Sigmoid colon (tissue), 7 donors: Measurements from ENCODE around the gene FAM163B. TPM values are rescaled to one million over a fixed set of nuclear protein-coding genes. Genes with fewer than 3 reads are reported as not detected.
"Not testable (repeated sequence)": the region's sequence is repeated elsewhere in the genome, so short reads cannot be mapped to it uniquely, and the experiment has no call there.

Experiments used
- DNase-seq: peaks from one replicate; pipeline ENCODE4 v3.0.0-alpha.2; 2019
- H3K27ac ChIP-seq, 4 donors: fragments of 200-600 bp; sonication (generic); one replicate each; pipeline ENCODE4 v1.5.1; 2016 to 2019; ENCODE audit warnings: mild to moderate bottlenecking in 1 of 4
- H3K27me3 ChIP-seq, 3 donors: fragments of 200-600 bp; sonication (generic); one replicate each; pipeline ENCODE4 v1.5.1; 2019; ENCODE audit warnings: mild to moderate bottlenecking in 1 of 3
- H3K36me3 ChIP-seq, 4 donors: fragments of 200-600 bp; sonication (generic); one replicate each; pipeline ENCODE4 v1.5.1; 2016 to 2019
- H3K4me1 ChIP-seq, 4 donors: fragments of 200-600 bp; sonication (generic); one replicate each; pipeline ENCODE4 v1.5.1; 2017 to 2019
- H3K4me3 ChIP-seq, 4 donors: fragments of 200-600 bp; sonication (generic); one replicate each; pipeline ENCODE4 v1.5.1; 2017 to 2019; ENCODE audit warnings: mild to moderate bottlenecking in 2 of 4, moderate library complexity in 1 of 4
- H3K9me3 ChIP-seq, 4 donors: fragments of 200-600 bp in 3 of 4; sonication (generic) in 3 of 4; one replicate each; pipeline versions ENCODE4 v1.5.1 to v1.6.1; 2013 to 2019
- EP300 ChIP-seq, 4 donors: sonication (generic); formaldehyde crosslinking; IDR thresholded peaks; one replicate each; pipeline ENCODE4 v1.6.1; 2017; ENCODE audit warnings: antibody characterized with exemption in 4 of 4
- POLR2A ChIP-seq, 2 donors: fragments of 450-650 bp; IDR thresholded peaks; one replicate each; pipeline ENCODE4 v1.6.1; 2016; ENCODE audit warnings: antibody characterized with exemption in 2 of 2, mild to moderate bottlenecking in 2 of 2, moderate library complexity in 2 of 2
- POLR2AphosphoS5 ChIP-seq, 4 donors: sonication (generic); formaldehyde crosslinking; IDR thresholded peaks; one replicate each; pipeline ENCODE4 v1.6.1; 2017; ENCODE audit warnings: antibody characterized with exemption in 4 of 4
- WGBS, 2 donors: extraction: QIAGEN DNeasy Blood & Tissue Kit; methylation state at CpG; one replicate each; pipeline ENCODE4 v1.1.7; 2013; 5-methylcytosine and 5-hydroxymethylcytosine counted together
- intact Hi-C: fragments of 100-400 bp; cut with DNase I; formaldehyde crosslinking; loops from one replicate; pipeline ENCODE4 v1.15.1; 2023
- polyA plus RNA-seq, 3 donors: library from polyadenylated mRNA; stranded (reverse); fragments of 200-250 nt; gene quantifications; one replicate each; pipeline ENCODE4 v1.2.3, GENCODE V29; 2013
- total RNA-seq, 4 donors: library from RNA; depleted of rRNA; stranded (reverse); fragments of >200 nt; gene quantifications; one replicate each; pipeline ENCODE4 v1.1.0, GENCODE V29; 2016
- TF ChIP-seq, protein P1 (sequence below), 4 experiments: fragments of 450-650 bp in 3 of 4; fragments of 200-600 bp in 1 of 4; IDR thresholded peaks; one replicate each; pipeline ENCODE4 v1.5.1; 2016 to 2019; ENCODE audit warnings: antibody characterized with exemption in 4 of 4, mild to moderate bottlenecking in 3 of 4, moderate library complexity in 2 of 4
- donor health status: healthy with polysubstance abuse.
- donor health status: Bipolar disorder and iron deficiency.
- donor health status: healthy.

FAM163B gene
- total and polyA plus RNA-seq, 7 donors = 0.29 to 2.4 (median 1.2) TPM; not detected in 1

DNA sequence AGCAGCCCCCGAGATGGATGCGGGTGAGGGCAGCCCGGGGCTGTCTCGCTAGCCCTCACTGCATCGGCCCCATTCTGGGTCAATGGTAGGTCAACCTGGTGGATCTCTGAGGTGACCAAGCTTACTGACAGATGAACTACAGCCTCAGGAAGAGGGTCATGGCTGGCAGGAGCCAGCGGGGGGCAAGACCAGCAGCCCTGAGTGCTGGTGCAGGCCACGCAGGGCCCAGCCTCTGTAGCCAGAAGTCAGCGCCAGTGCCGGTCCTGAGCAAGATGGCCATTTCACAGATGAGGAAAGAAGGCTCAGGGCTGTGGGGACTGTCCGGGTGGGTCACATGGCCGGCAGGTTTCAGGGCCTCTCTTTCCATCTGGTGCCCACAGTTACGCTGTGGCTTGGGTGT is 21.9 kb upstream of the FAM163B start:
- Histone ChIP-seq H3K9me3 (peaks cover 0 to 3% (median 0%) of the 10 kb centered on the region in 4 donors), H3K27me3 (peaks cover 0 to 14% (median 0%) of the 10 kb centered on the region in 3 donors), H3K4me3 (no peak overlapping the region), H3K27ac (no peak overlapping the region), H3K4me1 (no peaks in the 10 kb centered on the region), H3K36me3 (no peaks in the 10 kb centered on the region)
- no peak for TF ChIP-seq POLR2A (IDR thresholded peaks at IDR 0.05)
- TF ChIP-seq, protein P1, sequence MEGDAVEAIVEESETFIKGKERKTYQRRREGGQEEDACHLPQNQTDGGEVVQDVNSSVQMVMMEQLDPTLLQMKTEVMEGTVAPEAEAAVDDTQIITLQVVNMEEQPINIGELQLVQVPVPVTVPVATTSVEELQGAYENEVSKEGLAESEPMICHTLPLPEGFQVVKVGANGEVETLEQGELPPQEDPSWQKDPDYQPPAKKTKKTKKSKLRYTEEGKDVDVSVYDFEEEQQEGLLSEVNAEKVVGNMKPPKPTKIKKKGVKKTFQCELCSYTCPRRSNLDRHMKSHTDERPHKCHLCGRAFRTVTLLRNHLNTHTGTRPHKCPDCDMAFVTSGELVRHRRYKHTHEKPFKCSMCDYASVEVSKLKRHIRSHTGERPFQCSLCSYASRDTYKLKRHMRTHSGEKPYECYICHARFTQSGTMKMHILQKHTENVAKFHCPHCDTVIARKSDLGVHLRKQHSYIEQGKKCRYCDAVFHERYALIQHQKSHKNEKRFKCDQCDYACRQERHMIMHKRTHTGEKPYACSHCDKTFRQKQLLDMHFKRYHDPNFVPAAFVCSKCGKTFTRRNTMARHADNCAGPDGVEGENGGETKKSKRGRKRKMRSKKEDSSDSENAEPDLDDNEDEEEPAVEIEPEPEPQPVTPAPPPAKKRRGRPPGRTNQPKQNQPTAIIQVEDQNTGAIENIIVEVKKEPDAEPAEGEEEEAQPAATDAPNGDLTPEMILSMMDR (IDR thresholded peaks at IDR 0.05) = no peak
- no peak for TF ChIP-seq POLR2AphosphoS5 (IDR thresholded peaks at IDR 0.05)
- no peak for TF ChIP-seq EP300 (IDR thresholded peaks at IDR 0.05)
- DNase-seq = no peak
- intact Hi-C loops = no loop called here
- 86 to 93% methylated on average over 12 of the region's 12 CpGs for WGBS, 2 donors

- TF ChIP-seq POLR2AphosphoS5 (IDR thresholded peaks at IDR 0.05) (no peak), POLR2A (IDR thresholded peaks at IDR 0.05) (no peak), EP300 (IDR thresholded peaks at IDR 0.05) (no peak)
- TF ChIP-seq, protein P1 (IDR thresholded peaks at IDR 0.05) = no peak
- H3K9me3 ChIP-seq = peaks cover 0 to 5% (median 3%) of the 10 kb centered on the region in 4 donors
- H3K27ac ChIP-seq = no peak overlapping the region
- peaks cover 0 to 13% (median 0%) of the 10 kb centered on the region in 3 donors for H3K27me3 ChIP-seq
- no peak for DNase-seq
- H3K36me3 ChIP-seq = no peaks in the 10 kb centered on the region
- 81 to 89% methylated on average over 23 of the region's 23 CpGs for WGBS, 2 donors
- H3K4me3 ChIP-seq = no peak overlapping the region
- intact Hi-C loops = no loop called here
- no peaks in the 10 kb centered on the region for H3K4me1 ChIP-seq
Observed at GRCh38 chr9:133629221-133630110, 20.3 kb upstream of the FAM163B start.

DNA sequence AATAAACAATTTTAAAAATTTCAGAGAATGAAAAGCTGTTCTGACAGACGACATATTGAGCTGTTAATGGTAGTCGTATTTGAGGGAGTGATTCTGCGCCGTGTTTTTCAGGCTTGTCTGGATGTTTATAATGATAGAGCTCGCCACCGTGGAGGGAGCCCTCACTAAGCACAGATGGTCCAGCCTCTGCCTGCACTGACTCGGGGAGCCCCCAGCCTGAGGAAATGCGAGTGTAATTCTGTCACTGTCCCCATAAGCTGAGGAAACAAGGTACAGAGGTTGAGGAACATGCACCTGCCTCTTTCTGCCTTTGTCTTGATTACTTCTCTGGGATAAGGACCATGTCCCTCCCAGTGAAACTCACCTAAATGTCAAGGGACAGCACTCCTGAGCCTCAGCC is 19.6 kb upstream of the FAM163B start:
- 68 to 69% methylated on average over 8 of the region's 8 CpGs for WGBS, 2 donors
- no peak overlapping the region for H3K4me3 ChIP-seq
- H3K9me3 ChIP-seq = peaks cover 0 to 5% (median 3%) of the 10 kb centered on the region in 4 donors
- intact Hi-C loops = no loop called here
- peaks cover 0 to 8% (median 0%) of the 10 kb centered on the region in 3 donors for H3K27me3 ChIP-seq
- no peaks in the 10 kb centered on the region for H3K36me3 ChIP-seq
- TF ChIP-seq, protein P1 (IDR thresholded peaks at IDR 0.05) = no peak
- TF ChIP-seq EP300 (IDR thresholded peaks at IDR 0.05) (no peak), POLR2A (IDR thresholded peaks at IDR 0.05) (no peak), POLR2AphosphoS5 (IDR thresholded peaks at IDR 0.05) (no peak)
- no peak overlapping the region for H3K27ac ChIP-seq
- DNase-seq = no peak
- no peaks in the 10 kb centered on the region for H3K4me1 ChIP-seq

DNA sequence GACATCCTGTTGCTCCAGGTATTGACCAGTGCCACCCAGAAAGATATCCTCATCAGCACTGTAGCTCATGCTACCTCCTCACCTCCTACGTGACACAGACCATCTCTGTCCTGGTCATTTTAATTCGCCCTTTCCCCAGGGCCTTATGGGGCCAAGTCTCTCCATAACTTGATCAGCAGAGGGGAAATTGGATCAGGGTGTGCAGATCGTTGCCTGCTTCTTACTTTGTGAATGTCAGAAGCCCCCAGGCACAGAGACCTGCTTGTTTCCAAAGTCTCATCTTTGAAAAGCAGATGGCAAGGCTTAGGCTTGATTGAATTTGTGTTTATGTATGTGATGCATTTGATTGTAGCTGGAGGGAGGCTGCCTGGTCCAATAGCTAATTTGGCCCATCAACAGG is 18.2 kb upstream of the FAM163B start:
- peaks cover 0 to 10% (median 0%) of the 10 kb centered on the region in 3 donors for H3K27me3 ChIP-seq
- no peak for DNase-seq
- intact Hi-C loops = no loop called here

GRCh38 chr9:133626008-133626407 is 16.8 kb upstream of the FAM163B start:
- H3K9me3 ChIP-seq, H3K27me3 ChIP-seq, DNase-seq, H3K36me3 ChIP-seq, intact Hi-C loops, H3K4me3 ChIP-seq, H3K27ac ChIP-seq, H3K4me1 ChIP-seq: not testable (repeated sequence)

More for the DNA sequence above, 18.2 kb upstream of the FAM163B start:
- no peak overlapping the region for H3K4me3 ChIP-seq
- peaks cover 0 to 5% (median 3%) of the 10 kb centered on the region in 4 donors for H3K9me3 ChIP-seq
- no peaks in the 10 kb centered on the region for H3K4me1 ChIP-seq
- no peak overlapping the region for H3K27ac ChIP-seq
- no peaks in the 10 kb centered on the region for H3K36me3 ChIP-seq
- WGBS, 2 donors = 74 to 82% methylated on average over 3 of the region's 3 CpGs
- TF ChIP-seq, protein P1 (IDR thresholded peaks at IDR 0.05) = no peak
- no peak for TF ChIP-seq POLR2A (IDR thresholded peaks at IDR 0.05)
